H1 (cell line): ENCODE measurements around the gene MPDU1. TPM values are rescaled to one million over a fixed set of nuclear protein-coding genes. Genes with fewer than 3 reads are reported as not detected.

Experiments used
- ASH2L ChIP-seq: fragments of 200-600, 300-600 bp; sonication (generic); IDR thresholded peaks from one replicate; pipeline ENCODE4 v1.7.1; 2017; ENCODE audit warnings: low read length
- BRCA1 ChIP-seq: IDR thresholded peaks from 2 replicates; pipeline ENCODE4 v1.6.1; 2012; ENCODE audit warnings: low read depth, low read length, improper control_type of control experiment
- CHD2 ChIP-seq: IDR thresholded peaks from 2 replicates; pipeline ENCODE4 v1.6.1; 2012; ENCODE audit warnings: low read length, improper control_type of control experiment
- RBBP5 ChIP-seq: IDR thresholded peaks from 2 replicates; pipeline ENCODE4 v1.7.1; 2012; ENCODE audit warnings: low read depth, mild to moderate bottlenecking, inconsistent platforms, low read length, moderate library complexity, borderline replicate concordance
- polyA plus RNA-seq, 7 experiments: library from polyadenylated mRNA; depleted of rRNA in 3 of 7; stranded (reverse) in 5 of 7; unstranded in 2 of 7; fragments of >200 nt in 5 of 7; fragments of 200-250 nt in 2 of 7; gene quantifications; 1 replicate in 5 of 7; 2 replicates in 1 of 7; 4 replicates in 1 of 7; pipeline versions ENCODE4 v1.2.1 to v1.2.3, GENCODE V29; 2011 to 2013; ENCODE audit warnings: missing spikeins in 2 of 7, mixed read lengths in 2 of 7
- total RNA-seq: library from RNA; stranded (reverse); fragmentation: NEBNext Ultra II Directional; extraction: Animal tissue kit (Norgen Biotek cat#: 25700); gene quantifications from 2 replicates; pipeline ENCODE4 v1.2.1, GENCODE V29; 2021
- TF ChIP-seq, protein P1 (sequence below): IDR thresholded peaks from 2 replicates; pipeline ENCODE4 v1.6.1; 2011; ENCODE audit warnings: low read depth, mild to moderate bottlenecking, low read length; ENCODE audit not compliant: insufficient read depth

The MPDU1 gene
- total and polyA plus RNA-seq, 2 of the 8 experiments (the other 6 are each of a cell fraction or from before 2014, with no cell fraction given): 63.2 to 142 TPM

GRCh38 chr17:7569571-7569970 is 14.1 kb upstream of the MPDU1 start (continued):
- TF ChIP-seq ASH2L (no peak), RBBP5 (no peak), CHD2 (no peak), BRCA1 (no peak)
- TF ChIP-seq, protein P1, sequence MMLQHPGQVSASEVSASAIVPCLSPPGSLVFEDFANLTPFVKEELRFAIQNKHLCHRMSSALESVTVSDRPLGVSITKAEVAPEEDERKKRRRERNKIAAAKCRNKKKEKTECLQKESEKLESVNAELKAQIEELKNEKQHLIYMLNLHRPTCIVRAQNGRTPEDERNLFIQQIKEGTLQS: no peak
- TF ChIP-seq, all 59 proteins: peak for 0
